HepG2 (cell line): ENCODE measurements around the gene GRK6. TPM values are rescaled to one million over a fixed set of nuclear protein-coding genes. Genes with fewer than 3 reads are reported as not detected.
A peak's percentile ranks its signal among the peaks of the same experiment; 100 is the strongest.

Experiments
- JUN ChIP-seq: sonication (generic); formaldehyde crosslinking; IDR thresholded peaks from 2 replicates; pipeline ENCODE4 v1.4.0; 2020; ENCODE audit warnings: mild to moderate bottlenecking, missing genetic modification reagents
- KDM5B ChIP-seq: sonication (generic); formaldehyde crosslinking; IDR thresholded peaks from 2 replicates; pipeline ENCODE4 v1.4.0; 2020; ENCODE audit warnings: missing genetic modification reagents, mild to moderate bottlenecking, borderline replicate concordance
- RAD21 ChIP-seq: fragments of 450-650 bp; formaldehyde crosslinking; IDR thresholded peaks from 2 replicates; pipeline ENCODE4 v1.5.0; 2020; ENCODE audit warnings: mild to moderate bottlenecking
- RXRA ChIP-seq: sonication (generic); formaldehyde crosslinking; IDR thresholded peaks from 2 replicates; pipeline ENCODE4 v1.5.1; 2020; ENCODE audit warnings: missing genetic modification reagents
- SALL1 ChIP-seq: sonication (generic); formaldehyde crosslinking; IDR thresholded peaks from 2 replicates; pipeline ENCODE4 v1.8.0; 2022; ENCODE audit warnings: mild to moderate bottlenecking, missing genetic modification reagents
- SRSF1 ChIP-seq: fragments of 200-400 bp; formaldehyde crosslinking; optimal IDR thresholded peaks from 2 replicates; pipeline ENCODE3; 2017; ENCODE audit warnings: mild to moderate bottlenecking, low read depth, low read length, moderate library complexity
- STAG1 ChIP-seq: sonication (generic); formaldehyde crosslinking; IDR thresholded peaks from 2 replicates; pipeline ENCODE4 v1.4.0; 2020; ENCODE audit warnings: missing genetic modification reagents
- XRCC5 ChIP-seq: fragments of 200-400 bp; formaldehyde crosslinking; optimal IDR thresholded peaks from 2 replicates; pipeline ENCODE3; 2017; ENCODE audit warnings: mild to moderate bottlenecking, low read length
- ZKSCAN1 ChIP-seq: fragments of 150-350 bp; IDR thresholded peaks from 2 replicates; pipeline ENCODE4 v1.6.1; 2014; ENCODE audit warnings: low read length
- ZNF235 ChIP-seq: sonication (generic); formaldehyde crosslinking; IDR thresholded peaks from 2 replicates; pipeline ENCODE4 v1.8.1; 2023; ENCODE audit warnings: mild to moderate bottlenecking, missing genetic modification reagents, borderline replicate concordance
- ZNF432 ChIP-seq: sonication (generic); formaldehyde crosslinking; IDR thresholded peaks from 2 replicates; pipeline ENCODE4 v1.5.0; 2020; ENCODE audit warnings: missing genetic modification reagents, mild to moderate bottlenecking, borderline replicate concordance
- ZNF44 ChIP-seq: sonication (generic); formaldehyde crosslinking; IDR thresholded peaks from 2 replicates; pipeline ENCODE4 v1.5.1; 2020; ENCODE audit warnings: mild to moderate bottlenecking, missing genetic modification reagents
- ZNF790 ChIP-seq: sonication (generic); formaldehyde crosslinking; IDR thresholded peaks from 2 replicates; pipeline ENCODE4 v1.8.0; 2022; ENCODE audit warnings: missing genetic modification reagents, mild to moderate bottlenecking, borderline replicate concordance
- polyA plus RNA-seq, 8 experiments: library from polyadenylated mRNA; depleted of rRNA in 3 of 8; stranded (reverse) in 7 of 8; unstranded in 1 of 8; fragments of >200 nt; fragmentation: Illumina TruSeq in 4 of 8; extraction: Trizol in 4 of 8; gene quantifications; 2 replicates each; pipeline versions ENCODE4 v1.2.1 to v1.2.3, GENCODE V29; 2011 to 2016; ENCODE audit warnings: low read depth in 4 of 8, missing spikeins in 1 of 8, mixed read lengths in 1 of 8; ENCODE audit not compliant: insufficient read depth in 1 of 8
- total RNA-seq, 5 experiments: library from RNA; depleted of rRNA; stranded (reverse); fragments of >200 nt; fragmentation: Illumina TruSeq; extraction: Trizol; gene quantifications; 2 replicates each; pipeline ENCODE4 v1.2.3, GENCODE V29; 2016; ENCODE audit warnings: low read depth in 1 of 5
- TF ChIP-seq, protein P1 (sequence below): sonication (generic); formaldehyde crosslinking; IDR thresholded peaks from 2 replicates; pipeline ENCODE4 v1.4.0; 2020; ENCODE audit warnings: missing genetic modification reagents, borderline replicate concordance
- TF ChIP-seq, protein P2 (sequence below): sonication (generic); formaldehyde crosslinking; IDR thresholded peaks from 2 replicates; pipeline ENCODE4 v1.5.0; 2020; ENCODE audit warnings: missing genetic modification reagents, mild to moderate bottlenecking, borderline replicate concordance
- TF ChIP-seq, protein P3 (sequence below): sonication (generic); formaldehyde crosslinking; IDR thresholded peaks from 2 replicates; pipeline ENCODE4; 2020; ENCODE audit warnings: missing genetic modification reagents, mild to moderate bottlenecking, borderline replicate concordance
- TF ChIP-seq, protein P4 (sequence below): IDR thresholded peaks from 2 replicates; pipeline ENCODE4 v1.6.1; 2016; ENCODE audit warnings: missing compliant biosample characterization, missing genetic modification reagents, borderline replicate concordance
- TF ChIP-seq, protein P5 (sequence below): sonication (generic); formaldehyde crosslinking; IDR thresholded peaks from 2 replicates; pipeline ENCODE4 v1.8.1; 2023; ENCODE audit warnings: missing genetic modification reagents, inconsistent platforms, borderline replicate concordance

Gene GRK6
- total and polyA plus RNA-seq, 2 of the 13 experiments (the other 11 are each of a cell fraction or from before 2014, with no cell fraction given): 13.2 to 19.9 TPM

DNA sequence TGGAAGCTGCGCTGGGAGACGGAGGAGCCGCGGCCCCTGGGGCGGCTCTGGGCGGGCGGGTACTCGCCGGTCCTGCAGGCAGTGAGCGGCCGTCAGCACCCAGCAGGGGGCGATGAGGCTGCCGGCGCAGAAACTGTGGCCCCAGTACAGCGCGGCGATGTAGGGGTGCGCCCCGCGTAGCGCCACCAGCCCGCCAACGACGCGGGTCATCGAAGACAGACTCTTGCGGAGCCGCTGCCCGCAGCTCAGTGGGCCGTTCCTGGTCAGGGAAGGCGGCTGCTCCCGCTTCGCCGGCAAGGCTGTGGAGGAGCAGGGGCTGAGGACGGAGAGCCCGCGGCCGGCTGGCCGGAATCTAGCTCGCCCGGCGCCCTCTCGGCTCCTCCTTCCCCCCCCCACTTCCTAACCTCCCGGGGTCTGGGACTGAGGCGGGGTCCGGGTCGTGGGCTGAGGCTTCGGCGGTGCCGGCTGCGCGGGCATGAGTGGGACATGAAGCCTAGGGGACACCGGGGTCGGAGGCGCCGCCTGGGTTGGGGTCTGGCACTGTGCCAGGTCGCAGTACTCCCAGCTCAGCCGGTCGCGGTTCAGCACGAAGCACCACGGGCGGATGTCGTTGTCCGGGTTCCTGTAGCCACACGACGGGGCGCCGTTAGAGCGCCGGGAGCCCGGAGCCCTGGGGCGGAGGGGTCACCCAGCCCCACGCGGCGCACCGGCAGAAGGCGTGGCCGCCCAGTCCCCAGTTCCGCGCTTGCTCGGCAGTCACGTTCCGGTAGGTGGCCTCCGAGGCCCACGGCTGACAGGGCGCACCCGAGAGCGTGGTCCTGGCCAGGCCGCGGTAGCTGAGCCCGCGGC is 22.5 kb upstream of the GRK6 start (continued):
- TF ChIP-seq, protein P1, sequence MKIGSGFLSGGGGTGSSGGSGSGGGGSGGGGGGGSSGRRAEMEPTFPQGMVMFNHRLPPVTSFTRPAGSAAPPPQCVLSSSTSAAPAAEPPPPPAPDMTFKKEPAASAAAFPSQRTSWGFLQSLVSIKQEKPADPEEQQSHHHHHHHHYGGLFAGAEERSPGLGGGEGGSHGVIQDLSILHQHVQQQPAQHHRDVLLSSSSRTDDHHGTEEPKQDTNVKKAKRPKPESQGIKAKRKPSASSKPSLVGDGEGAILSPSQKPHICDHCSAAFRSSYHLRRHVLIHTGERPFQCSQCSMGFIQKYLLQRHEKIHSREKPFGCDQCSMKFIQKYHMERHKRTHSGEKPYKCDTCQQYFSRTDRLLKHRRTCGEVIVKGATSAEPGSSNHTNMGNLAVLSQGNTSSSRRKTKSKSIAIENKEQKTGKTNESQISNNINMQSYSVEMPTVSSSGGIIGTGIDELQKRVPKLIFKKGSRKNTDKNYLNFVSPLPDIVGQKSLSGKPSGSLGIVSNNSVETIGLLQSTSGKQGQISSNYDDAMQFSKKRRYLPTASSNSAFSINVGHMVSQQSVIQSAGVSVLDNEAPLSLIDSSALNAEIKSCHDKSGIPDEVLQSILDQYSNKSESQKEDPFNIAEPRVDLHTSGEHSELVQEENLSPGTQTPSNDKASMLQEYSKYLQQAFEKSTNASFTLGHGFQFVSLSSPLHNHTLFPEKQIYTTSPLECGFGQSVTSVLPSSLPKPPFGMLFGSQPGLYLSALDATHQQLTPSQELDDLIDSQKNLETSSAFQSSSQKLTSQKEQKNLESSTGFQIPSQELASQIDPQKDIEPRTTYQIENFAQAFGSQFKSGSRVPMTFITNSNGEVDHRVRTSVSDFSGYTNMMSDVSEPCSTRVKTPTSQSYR (CRISPR knock-in tag): peak; percentile 33; the same call in 1 of the 2 replicates
- TF ChIP-seq KDM5B (CRISPR knock-in tag) (peak; percentile 35; the same call in 1 of the 2 replicates), JUN (no peak), SALL1 (CRISPR knock-in tag) (peak; percentile 24; the same call in 1 of the 2 replicates), STAG1 (CRISPR knock-in tag) (peak; percentile 83), SRSF1 (no peak), RXRA (CRISPR knock-in tag) (peak; percentile 36; the same call in 1 of the 2 replicates), XRCC5 (peak; percentile 34), ZNF44 (CRISPR knock-in tag) (no peak), RAD21 (peak; percentile 80), ZNF432 (no peak), ZNF235 (CRISPR knock-in tag) (peak; percentile 49; the same call in 1 of the 2 replicates), ZKSCAN1 (no peak), ZNF790 (CRISPR knock-in tag) (peak; percentile 72; the same call in 1 of the 2 replicates)
- TF ChIP-seq, protein P2, sequence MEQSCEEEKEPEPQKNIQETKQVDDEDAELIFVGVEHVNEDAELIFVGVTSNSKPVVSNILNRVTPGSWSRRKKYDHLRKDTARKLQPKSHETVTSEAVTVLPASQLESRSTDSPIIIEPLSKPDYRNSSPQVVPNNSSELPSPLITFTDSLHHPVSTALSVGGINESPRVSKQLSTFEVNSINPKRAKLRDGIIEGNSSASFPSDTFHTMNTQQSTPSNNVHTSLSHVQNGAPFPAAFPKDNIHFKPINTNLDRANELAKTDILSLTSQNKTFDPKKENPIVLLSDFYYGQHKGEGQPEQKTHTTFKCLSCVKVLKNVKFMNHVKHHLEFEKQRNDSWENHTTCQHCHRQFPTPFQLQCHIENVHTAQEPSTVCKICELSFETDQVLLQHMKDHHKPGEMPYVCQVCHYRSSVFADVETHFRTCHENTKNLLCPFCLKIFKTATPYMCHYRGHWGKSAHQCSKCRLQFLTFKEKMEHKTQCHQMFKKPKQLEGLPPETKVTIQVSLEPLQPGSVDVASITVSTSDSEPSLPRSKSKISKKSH (CRISPR knock-in tag): no peak
- TF ChIP-seq, protein P3, sequence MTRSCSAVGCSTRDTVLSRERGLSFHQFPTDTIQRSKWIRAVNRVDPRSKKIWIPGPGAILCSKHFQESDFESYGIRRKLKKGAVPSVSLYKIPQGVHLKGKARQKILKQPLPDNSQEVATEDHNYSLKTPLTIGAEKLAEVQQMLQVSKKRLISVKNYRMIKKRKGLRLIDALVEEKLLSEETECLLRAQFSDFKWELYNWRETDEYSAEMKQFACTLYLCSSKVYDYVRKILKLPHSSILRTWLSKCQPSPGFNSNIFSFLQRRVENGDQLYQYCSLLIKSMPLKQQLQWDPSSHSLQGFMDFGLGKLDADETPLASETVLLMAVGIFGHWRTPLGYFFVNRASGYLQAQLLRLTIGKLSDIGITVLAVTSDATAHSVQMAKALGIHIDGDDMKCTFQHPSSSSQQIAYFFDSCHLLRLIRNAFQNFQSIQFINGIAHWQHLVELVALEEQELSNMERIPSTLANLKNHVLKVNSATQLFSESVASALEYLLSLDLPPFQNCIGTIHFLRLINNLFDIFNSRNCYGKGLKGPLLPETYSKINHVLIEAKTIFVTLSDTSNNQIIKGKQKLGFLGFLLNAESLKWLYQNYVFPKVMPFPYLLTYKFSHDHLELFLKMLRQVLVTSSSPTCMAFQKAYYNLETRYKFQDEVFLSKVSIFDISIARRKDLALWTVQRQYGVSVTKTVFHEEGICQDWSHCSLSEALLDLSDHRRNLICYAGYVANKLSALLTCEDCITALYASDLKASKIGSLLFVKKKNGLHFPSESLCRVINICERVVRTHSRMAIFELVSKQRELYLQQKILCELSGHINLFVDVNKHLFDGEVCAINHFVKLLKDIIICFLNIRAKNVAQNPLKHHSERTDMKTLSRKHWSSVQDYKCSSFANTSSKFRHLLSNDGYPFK (CRISPR knock-in tag): peak; percentile 26; the same call in 1 of the 2 replicates
- TF ChIP-seq, protein P4, sequence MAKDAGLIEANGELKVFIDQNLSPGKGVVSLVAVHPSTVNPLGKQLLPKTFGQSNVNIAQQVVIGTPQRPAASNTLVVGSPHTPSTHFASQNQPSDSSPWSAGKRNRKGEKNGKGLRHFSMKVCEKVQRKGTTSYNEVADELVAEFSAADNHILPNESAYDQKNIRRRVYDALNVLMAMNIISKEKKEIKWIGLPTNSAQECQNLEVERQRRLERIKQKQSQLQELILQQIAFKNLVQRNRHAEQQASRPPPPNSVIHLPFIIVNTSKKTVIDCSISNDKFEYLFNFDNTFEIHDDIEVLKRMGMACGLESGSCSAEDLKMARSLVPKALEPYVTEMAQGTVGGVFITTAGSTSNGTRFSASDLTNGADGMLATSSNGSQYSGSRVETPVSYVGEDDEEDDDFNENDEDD (CRISPR knock-in tag): 0 out of 2 replicates have a peak, but pooled peaks have one; percentile 44
- TF ChIP-seq, protein P5, sequence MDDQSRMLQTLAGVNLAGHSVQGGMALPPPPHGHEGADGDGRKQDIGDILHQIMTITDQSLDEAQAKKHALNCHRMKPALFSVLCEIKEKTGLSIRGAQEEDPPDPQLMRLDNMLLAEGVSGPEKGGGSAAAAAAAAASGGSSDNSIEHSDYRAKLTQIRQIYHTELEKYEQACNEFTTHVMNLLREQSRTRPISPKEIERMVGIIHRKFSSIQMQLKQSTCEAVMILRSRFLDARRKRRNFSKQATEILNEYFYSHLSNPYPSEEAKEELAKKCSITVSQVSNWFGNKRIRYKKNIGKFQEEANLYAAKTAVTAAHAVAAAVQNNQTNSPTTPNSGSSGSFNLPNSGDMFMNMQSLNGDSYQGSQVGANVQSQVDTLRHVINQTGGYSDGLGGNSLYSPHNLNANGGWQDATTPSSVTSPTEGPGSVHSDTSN (CRISPR knock-in tag): no peak
